Measurements from ENCODE around the gene POLG2. TPM values are rescaled to one million over a fixed set of nuclear protein-coding genes. Genes with fewer than 3 reads are reported as not detected.
"Not testable (repeated sequence)": the region's sequence is repeated elsewhere in the genome, so short reads cannot be mapped to it uniquely, and the experiment has no call there.

POLG2 gene
- total RNA-seq, 4 donors from 2014 or later = 5.9 to 17.1 (median 10.3) TPM

GRCh38 chr17:64437944-64438525, 58.8 kb downstream of the POLG2 start:
- TF ChIP-seq CTCF (IDR thresholded peaks at IDR 0.05) (no peak), EP300 (IDR thresholded peaks at IDR 0.05) (no peak), POLR2A (IDR thresholded peaks at IDR 0.05) (no peak)
- peaks cover 0 to 19% (median 2%) of the 10 kb centered on the region in 4 donors for H3K9me3 ChIP-seq
- H3K27me3 ChIP-seq = no peaks in the 10 kb centered on the region
- H3K4me1 ChIP-seq = peaks cover 0 to 9% (median 0%) of the 10 kb centered on the region in 4 donors
- no peak for DNase-seq (ENCODE audit: low spot score in 2 of 2)
- WGBS, 2 donors = 88 to 89% methylated on average over 4 to 5 of the region's 5 CpGs
- no peak overlapping the region for H3K4me3 ChIP-seq
- H3K36me3 ChIP-seq = peaks cover 0 to 7% (median 0%) of the 10 kb centered on the region in 3 donors
- H3K27ac ChIP-seq = no peak overlapping the region

DNA sequence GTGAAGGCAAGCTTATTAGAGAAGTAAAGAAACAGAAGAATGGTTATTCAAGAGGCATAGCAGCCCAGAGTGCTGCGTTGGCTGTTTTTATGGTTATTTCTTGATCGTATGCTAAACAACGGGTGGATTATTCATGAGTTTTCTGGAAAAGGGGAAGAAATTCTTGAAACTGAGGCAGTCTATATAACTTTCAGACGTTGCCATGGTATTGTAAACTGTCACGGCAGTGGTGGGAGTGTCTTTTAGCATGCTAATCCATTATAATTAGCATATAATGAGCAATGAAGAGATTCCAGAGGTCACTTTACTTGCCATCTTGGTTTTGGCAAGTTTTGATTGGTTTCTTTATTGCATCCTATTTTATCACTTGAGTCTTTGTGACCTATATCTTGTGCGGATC, 65.3 kb downstream of the POLG2 start:
- H3K27ac ChIP-seq = no peak overlapping the region
- no peak overlapping the region for H3K4me3 ChIP-seq
- TF ChIP-seq POLR2A (IDR thresholded peaks at IDR 0.05) (no peak), CTCF (IDR thresholded peaks at IDR 0.05) (no peak), EP300 (IDR thresholded peaks at IDR 0.05) (no peak)
- H3K4me1 ChIP-seq = no peaks in the 10 kb centered on the region
- H3K27me3 ChIP-seq = no peaks in the 10 kb centered on the region
- H3K36me3 ChIP-seq = no peaks in the 10 kb centered on the region
- WGBS, 2 donors = 57 to 61% methylated on average over 6 of the region's 6 CpGs
- no peak for DNase-seq (ENCODE audit: low spot score in 2 of 2)
- no peaks in the 10 kb centered on the region for H3K9me3 ChIP-seq

GRCh38 chr17:64430036-64430435, 66.8 kb downstream of the POLG2 start:
- not testable (repeated sequence) for H3K4me1 ChIP-seq; H3K27ac ChIP-seq; DNase-seq (ENCODE audit: low spot score in 2 of 2); H3K9me3 ChIP-seq; H3K36me3 ChIP-seq; H3K4me3 ChIP-seq; H3K27me3 ChIP-seq
- WGBS, 2 donors = 79 to 97% methylated on average over 2 of the region's 2 CpGs

DNA sequence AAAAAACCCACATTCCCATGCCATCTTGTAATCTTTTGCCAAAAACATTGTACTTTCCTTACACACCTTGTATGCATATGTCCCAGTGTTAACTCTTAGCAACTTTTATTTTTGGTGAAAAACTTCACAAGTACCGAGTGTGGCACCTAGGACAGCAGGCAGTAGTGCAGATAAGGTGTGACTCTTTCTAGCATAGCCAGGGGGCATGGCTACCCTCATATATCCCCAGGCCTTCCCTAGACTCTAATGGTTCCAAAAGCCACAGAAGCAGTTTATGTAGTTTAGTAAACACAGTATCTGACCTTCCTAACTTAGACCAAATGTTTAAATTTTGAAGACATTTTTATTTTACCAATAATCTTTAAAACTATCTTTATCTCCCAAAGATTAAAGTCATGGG, 68.4 kb downstream of the POLG2 start:
- Histone ChIP-seq H3K27me3 (no peaks in the 10 kb centered on the region), H3K36me3 (no peaks in the 10 kb centered on the region), H3K27ac (no peak overlapping the region), H3K4me1 (peaks cover 0 to 5% (median 0%) of the 10 kb centered on the region in 4 donors), H3K4me3 (no peak overlapping the region), H3K9me3 (no peaks in the 10 kb centered on the region)
- TF ChIP-seq EP300 (IDR thresholded peaks at IDR 0.05) = no peak
- no peak for TF ChIP-seq CTCF (IDR thresholded peaks at IDR 0.05)
- TF ChIP-seq POLR2A (IDR thresholded peaks at IDR 0.05) = no peak
- no peak for DNase-seq (ENCODE audit: low spot score in 2 of 2)
- 78 to 81% methylated on average over 1 of the region's 1 CpG for WGBS, 2 donors

Small RNA genes lying within 50 kb of the gene (small RNA-seq; reads per million reads assigned to genes)
- not detected for gene ATP5MFP4

Other genes with a start within 250 kb of the POLG2 start
- 100 to 1,000 TPM in 1 of 4 donors, 10 to 100 TPM in 3; 32.6 to 110 (median 59.7) TPM for gene TEX2, start 233.8 kb downstream of the POLG2 start, total RNA-seq
- gene PECAM1, start 106.2 kb downstream of the POLG2 start, total RNA-seq = 100 to 1,000 TPM in 3 of 4 donors, 10 to 100 TPM in 1; 70.7 to 128 (median 126) TPM
- 10 to 100 TPM in 1 of 4 donors, 1 to 10 TPM in 3; 3.1 to 27.0 (median 6.4) TPM for gene MILR1, start 47.9 kb downstream of the POLG2 start, total RNA-seq
- gene DDX5, start 9.2 kb upstream of the POLG2 start, total RNA-seq = 100 to 1,000 TPM; 471 to 820 (median 648) TPM
- gene CEP95, start 9.9 kb upstream of the POLG2 start, total RNA-seq = 10 to 100 TPM; 45.7 to 73.9 (median 59.3) TPM
- 10 to 100 TPM; 18.2 to 28.0 (median 21.3) TPM for gene SMURF2, start 165.3 kb upstream of the POLG2 start, total RNA-seq

Data from tibial nerve (tissue), 4 donors.